HT-29 (cell line): ENCODE results near the gene S100A10. TPM values are rescaled to one million over a fixed set of nuclear protein-coding genes. Genes with fewer than 3 reads are reported as not detected.

Experiments
- DNase-seq: peaks from one replicate; pipeline ENCODE4 v3.0.0-alpha.2; 2015; ENCODE audit warnings: low spot score
- total RNA-seq: library from RNA; depleted of rRNA; stranded (reverse); fragments of >200 nt; shearing (Covaris generic); gene quantifications from 2 replicates; pipeline ENCODE4 v1.2.3, GENCODE V29; 2014

S100A10 gene
- total RNA-seq, 1 experiment from 2014 or later: 279 TPM

- DNase-seq: peak; percentile 79
Observed at GRCh38 chr1:151988405-151988923, 5.2 kb downstream of the S100A10 start.

DNA sequence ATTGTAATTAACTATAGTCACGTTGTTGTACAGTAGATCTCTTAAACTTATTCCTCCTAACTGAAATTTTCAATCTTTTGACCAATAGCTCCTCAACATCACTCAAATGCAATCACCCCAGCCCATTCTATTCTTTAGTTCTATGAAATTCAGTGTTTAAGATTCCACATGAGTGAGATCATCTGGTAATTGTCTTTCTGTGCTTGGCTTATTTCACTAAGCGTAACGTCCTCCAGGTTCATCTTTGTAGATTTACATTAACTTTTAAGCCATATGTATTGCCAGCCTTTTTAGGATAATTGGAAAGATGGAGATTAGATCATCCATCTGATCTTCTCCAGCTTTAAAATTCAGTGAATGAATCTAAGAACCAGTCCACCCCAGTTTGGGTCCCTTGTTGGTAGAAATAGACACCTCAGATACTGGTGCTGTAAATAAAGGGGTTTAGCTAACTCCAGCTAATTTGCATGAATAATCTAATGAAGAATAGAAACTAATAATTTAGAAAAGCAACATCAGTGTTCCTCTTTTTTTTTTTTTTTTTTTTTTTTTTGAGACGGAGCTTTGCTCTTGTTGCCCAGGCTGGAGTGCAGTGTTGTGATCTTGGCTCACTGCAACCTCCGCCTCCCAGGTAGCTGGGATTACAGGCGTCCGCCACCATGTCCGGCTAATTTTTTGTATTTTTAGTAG is 7.0 kb downstream of the S100A10 start:
- DNase-seq: no peak

DNA sequence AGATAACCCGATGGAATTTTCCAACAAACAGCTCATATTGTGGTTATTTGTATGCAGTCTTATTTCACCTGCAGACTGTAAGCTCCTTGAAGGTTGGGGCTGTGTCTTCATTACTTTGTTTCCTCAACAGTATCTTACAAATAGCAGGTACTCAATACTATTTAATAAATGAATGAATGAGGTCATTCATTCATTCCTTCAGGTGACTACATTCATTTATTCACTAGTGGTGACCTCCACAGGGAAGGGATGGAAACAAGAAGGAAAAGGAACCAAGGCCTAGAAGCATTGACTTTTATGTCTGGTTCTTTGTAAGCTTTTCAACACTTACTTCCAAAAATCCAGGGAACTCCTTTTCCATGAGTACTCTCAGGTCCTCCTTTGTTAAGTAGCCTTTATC is 7.9 kb downstream of the S100A10 start:
- DNase-seq: peak; percentile 2

GRCh38 chr1:151985270-151985669 is 8.4 kb downstream of the S100A10 start:
- DNase-seq: peak; percentile 4

- DNase-seq: peak; percentile 22
Observed at GRCh38 chr1:151984313-151984956, 9.2 kb downstream of the S100A10 start.

GRCh38 chr1:151982300-151983005 is 11.2 kb downstream of the S100A10 start:
- peak; percentile 5 for DNase-seq

DNA sequence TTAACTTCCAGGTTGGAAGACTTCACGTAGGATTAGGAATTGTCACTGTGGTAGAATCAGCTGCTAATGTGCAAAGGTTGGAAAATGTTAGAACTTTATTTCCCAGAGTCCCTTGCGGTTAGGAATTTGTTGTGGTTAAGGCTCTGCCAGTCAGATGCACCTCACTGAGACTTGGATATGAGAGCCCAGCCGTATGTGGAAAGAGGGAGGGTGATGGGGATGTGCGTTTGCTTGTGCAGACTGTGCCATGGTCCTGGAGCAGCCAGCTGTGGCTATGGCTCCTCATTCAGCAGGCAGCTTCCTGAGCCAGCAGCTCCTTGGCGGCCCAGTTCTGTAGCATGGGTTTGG is 12.5 kb downstream of the S100A10 start:
- DNase-seq: no peak

DNA sequence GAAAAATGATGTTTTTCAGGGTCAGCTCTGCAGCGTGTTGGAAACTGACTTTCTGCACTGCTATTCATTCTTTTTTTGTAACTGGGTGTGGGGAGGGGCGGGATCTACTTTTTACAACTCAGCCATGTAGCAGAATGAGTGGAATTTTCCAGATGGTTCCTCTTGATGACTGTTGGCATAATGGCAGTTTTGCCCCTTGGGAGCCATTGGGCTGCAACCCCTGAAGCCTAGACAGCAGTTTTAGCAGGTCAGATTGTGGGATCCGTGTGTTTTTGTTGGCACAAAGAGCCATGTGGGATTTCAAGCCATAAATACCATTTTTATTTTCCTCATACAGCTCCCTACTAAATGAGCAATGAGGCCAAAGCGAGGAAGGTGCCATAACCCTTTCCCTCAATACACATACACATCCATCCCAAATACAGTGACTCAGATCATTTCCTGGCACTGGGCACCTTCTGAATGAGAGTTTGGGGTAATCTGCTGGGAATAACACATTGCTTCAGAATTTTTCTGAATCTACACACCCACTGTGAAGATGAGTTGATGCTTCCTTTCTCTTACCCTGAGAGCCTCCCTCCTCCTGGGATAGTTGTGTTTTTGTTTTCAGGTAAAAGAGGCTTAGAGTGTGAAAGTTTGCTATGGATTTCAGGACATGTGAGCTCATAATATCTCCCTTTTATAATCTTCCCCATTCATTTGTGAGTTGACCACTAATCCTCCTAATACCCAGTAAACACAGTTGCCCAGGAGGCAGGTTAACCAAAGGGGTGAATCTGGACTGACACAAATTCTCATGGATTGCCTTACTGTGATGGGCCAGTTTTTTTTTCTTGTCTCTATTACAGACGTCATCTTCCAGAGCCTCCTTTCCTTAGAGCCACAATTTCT is 13.1 kb downstream of the S100A10 start:
- peak; percentile 61 for DNase-seq

DNA sequence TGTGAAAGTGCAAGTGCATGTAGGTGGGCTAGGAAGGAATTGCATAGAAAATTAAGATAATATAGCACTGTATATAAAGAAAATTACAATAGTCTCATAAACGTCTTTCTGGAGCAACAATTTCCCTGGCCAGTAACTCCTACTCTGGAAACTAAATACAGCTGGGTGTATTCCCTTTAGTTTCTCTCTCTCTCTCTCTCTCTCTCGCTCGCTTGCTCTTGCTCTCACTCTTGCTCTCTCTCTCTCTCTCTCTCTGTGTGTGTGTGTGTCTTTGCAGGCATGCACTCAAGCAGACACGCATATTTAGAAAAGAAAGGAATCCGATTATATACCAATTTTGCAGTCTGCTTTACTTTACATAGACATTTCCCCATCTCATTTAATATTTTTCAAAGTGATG is 14.7 kb downstream of the S100A10 start:
- DNase-seq: no peak

GRCh38 chr1:151977662-151978230 is 15.9 kb downstream of the S100A10 start:
- DNase-seq: no peak

DNA sequence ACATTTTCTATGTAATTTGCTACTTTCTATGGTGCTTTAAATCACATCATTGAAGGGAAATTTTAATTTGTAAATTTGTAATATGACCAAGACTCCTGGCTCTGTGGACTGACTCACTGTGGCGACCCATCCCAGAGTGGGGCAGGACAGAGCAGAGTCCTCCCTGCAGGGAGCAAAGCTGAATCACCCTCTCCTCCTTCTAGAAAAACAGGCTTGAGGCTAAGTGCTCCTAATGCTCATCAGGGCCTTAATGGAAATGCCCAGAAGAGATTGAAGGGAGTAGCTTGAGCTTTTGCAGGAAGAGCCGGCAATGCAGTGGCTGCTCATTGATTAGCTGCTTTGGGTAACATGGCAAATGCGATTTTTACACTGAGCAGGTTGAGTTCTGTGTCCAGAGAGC is 16.8 kb downstream of the S100A10 start:
- DNase-seq: peak; percentile 39

DNA sequence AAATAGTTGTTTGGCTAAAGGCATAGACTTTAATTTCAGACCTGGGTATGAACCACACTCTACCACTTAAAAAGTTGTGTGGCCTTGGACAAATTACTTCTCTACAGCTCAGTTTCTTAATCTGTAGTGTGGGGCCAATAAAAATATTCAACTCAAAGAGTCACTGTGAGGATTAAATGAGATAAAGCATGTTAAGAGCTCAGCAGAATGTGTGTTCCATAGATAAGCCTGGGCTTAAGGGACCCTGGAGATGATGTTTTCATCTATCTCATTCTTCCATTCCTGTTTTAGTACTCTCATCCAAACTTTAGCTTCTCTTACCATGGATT is 17.7 kb downstream of the S100A10 start:
- DNase-seq: no peak

DNA sequence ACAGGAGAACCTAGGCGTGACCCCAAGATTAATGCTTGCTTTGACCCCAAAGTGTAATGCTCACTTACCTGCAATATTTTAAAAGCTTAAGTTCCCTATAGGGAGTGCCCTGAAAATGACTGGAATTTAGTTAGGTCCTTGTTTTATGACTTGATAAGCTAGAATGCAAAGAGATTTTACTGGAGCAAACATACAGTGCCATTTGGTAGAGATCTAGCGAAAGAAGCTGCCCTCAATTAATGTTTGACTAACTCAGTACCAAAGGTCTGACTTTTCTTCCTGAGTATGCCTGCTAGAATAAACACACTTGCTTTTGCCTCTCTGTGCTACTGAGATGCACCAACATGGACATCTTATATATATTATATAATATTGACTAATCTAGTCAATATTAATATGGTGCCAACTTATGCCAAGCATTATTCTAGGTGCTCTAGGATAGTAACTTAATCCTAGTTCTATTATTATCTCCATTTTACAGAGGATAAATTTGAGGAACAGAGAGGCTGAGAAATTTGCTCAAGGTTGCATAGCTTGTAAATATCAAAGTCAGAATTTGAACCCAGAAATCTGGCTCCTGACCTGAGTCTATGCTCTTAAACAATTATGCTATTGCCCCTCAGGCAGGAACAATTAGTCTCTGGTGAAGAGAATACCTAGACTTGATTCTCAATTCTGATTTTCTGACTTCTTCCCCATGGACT is 18.2 kb downstream of the S100A10 start:
- DNase-seq: peak; percentile 77

DNA sequence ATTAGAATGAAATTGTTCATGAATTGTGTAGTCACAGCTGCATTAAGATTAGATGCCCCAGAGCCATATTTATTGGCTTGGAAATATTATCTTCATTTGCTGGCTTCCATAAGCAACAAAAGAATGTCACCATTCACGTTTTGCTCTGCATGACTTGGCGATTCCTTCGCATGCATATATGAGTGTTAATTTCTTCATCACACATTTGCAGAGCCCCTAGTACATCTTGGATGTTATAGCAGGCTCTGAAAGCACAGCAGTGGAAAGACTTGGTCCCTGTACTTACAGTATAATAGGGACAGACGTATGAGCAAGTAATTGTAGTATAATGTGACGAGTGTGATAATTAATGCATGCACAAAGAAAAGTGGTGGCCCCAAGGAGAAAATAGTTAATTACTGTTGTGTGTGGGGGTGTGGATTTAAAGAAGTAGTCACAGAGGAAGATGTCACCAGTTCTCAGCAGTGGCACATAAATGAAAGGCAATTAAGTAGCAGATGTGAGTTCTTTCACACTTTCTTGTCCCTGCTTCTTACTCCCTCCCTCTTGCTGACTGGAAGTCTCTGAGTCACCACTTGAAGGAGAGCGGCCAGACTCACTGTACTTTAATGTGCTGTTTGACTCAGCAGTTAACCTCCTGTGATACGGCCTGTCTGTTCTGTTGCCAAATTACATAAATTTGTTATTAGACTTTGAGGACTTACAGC is 21.0 kb downstream of the S100A10 start:
- peak; percentile 86 for DNase-seq

DNA sequence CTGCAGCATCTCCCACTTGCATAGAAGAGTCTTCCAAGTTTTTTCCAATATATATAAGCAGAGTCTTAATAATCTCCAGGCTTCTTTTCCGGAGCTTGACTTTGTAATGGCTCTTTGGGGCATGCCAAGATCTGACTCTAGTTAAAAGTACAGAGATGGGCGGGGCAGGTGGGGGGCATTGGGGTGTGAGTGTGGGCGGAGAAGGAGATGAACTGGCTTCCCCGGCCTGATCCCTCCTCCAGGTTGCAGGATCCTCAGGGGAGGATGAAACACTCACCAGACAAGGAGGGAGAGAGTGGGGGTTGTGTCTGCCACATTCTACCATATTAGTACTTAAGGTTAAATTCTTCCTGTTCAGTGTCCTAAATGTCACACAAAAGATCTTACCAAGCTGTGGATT is 23.0 kb downstream of the S100A10 start:
- DNase-seq: peak; percentile 29

DNA sequence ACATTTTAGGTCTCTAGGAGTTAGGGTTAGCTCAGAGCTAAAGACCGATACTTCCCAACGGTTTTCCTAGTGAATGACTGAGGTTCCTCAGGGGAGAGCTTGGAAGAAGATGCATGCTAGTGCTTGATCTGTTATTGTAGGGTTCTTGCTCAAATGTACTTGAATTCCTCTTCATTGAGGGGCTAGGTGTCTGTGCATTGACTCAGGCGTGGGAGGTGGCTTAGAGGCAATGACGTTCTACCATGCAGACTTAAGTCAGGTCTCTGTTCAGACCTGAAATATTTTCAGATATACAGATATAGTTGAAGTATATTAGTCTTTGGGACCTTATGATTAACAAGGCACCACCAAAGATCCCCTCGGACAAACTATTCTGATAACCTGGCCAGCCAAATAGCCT is 23.5 kb downstream of the S100A10 start:
- no peak for DNase-seq

DNA sequence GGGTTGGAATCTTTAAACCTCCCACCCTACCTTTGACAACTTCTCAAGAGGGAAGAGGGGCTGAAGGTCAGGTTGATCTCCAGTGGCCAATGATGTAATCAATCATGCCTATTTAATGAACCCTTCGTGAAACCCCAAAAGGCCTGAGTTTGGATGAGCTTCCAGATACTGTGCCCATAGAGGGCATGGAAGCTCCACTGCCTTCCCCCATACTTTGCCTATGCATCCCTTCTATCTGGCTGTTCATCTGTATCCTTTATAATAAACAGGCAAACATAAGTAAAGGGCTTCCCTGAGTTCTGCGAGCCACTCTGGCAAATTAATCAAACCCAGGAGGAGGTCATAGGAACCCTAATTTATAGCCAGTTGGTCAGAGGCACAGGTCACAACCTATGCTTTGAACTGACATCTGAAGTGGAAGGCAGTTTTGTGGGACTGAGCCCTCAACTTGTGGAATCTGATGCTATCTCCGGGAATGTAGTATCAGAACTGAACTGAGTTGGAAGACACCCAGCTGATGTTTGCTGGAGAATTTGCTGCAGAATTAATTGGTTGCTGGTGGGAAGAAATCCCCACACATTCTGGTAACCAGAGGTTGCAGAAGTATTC is 24.8 kb downstream of the S100A10 start:
- peak; percentile 47 for DNase-seq

DNA sequence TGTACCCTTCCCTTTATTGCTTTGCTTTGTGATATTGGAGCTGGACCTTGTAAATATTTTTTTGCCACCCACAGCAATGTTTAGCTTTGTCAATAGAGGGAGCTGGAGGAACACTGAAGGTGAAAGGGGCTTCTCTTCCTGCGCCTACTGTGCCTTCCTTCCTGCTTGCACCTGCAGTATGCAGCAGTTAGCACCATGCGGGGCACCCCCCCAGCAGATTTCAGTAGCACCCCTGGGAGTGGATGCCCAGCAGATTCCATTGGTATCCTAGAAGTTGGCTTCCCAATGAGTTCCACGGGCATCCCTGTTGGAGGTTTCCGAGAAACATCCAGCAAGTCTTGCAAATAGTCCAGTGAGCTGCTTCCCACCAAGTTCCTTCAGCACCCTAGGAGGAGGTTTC is 25.6 kb downstream of the S100A10 start:
- DNase-seq: peak; percentile 78

DNA sequence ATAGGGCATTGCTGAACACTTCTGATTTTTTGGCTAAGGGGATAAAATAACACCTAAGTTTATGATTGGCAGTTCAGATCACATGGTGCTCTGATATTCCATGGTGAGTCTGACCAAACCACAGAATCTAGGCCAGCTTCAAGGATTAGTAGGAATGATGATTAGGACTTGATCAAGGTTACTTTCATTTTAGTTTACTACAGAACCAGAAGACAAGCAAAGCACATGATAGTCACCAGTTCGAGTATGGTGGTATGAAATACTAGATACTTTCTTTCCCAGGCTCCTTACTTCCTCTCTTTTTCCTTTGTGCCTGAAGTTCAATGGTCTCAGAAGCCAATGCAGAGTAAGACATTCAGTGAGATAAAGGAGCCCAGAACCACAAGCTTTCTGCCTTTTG is 26.6 kb downstream of the S100A10 start:
- no peak for DNase-seq

DNA sequence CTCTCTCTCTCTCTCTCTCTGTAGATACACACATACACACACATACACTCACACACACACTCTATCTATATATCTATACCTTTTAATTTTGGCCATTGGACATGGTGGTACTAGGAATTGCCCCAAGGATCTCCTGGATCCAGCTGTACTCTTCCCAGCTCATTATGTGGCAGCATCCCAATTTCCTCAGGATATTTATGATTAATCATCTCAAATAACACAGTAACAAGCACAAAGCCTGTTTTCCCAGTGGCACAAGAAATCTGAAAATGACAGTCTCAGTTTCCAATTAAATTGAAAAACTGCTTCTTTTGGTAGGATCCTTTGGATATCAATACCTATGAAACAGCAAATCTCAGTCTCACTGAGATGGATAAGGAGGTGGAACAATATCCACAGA is 27.6 kb downstream of the S100A10 start:
- no peak for DNase-seq
